Thyroid gland (tissue), 4 donors: ENCODE results near the gene OXNAD1.

Experiments used
- POLR2A ChIP-seq, 2 donors: fragments of 450-650 bp; IDR thresholded peaks; one replicate each; pipeline ENCODE4 v1.6.1; 2017; ENCODE audit warnings: antibody characterized with exemption in 2 of 2, mild to moderate bottlenecking in 2 of 2, moderate library complexity in 1 of 2
- TF ChIP-seq, protein P1 (sequence below), 6 experiments: fragments of 200-600 bp in 3 of 6; fragments of 450-650 bp in 3 of 6; sonication (generic) in 3 of 6; IDR thresholded peaks; one replicate each; pipeline ENCODE4 v1.5.1; 2016 to 2019; ENCODE audit warnings: antibody characterized with exemption in 6 of 6, mild to moderate bottlenecking in 2 of 6, inconsistent platforms in 1 of 6, moderate library complexity in 1 of 6

DNA sequence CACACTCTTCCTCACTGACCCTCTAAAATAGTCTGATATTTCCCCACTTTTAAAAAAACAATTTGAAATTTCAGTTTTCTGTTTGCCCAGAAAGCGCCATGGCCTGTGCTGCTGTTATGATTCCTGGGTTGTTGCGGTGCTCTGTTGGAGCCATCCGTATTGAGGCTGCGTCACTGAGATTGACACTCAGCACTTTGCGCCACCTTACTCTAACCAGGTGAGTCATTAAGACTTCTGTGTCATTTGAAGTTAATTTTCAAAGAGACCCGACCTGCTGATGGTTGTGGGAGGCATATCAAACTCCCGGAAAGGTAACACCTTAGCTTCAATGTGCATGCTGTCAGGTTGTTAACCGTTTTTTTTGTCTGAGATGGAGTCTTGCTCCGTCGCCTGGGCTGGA is 5.8 kb downstream of the OXNAD1 start:
- TF ChIP-seq, protein P1, sequence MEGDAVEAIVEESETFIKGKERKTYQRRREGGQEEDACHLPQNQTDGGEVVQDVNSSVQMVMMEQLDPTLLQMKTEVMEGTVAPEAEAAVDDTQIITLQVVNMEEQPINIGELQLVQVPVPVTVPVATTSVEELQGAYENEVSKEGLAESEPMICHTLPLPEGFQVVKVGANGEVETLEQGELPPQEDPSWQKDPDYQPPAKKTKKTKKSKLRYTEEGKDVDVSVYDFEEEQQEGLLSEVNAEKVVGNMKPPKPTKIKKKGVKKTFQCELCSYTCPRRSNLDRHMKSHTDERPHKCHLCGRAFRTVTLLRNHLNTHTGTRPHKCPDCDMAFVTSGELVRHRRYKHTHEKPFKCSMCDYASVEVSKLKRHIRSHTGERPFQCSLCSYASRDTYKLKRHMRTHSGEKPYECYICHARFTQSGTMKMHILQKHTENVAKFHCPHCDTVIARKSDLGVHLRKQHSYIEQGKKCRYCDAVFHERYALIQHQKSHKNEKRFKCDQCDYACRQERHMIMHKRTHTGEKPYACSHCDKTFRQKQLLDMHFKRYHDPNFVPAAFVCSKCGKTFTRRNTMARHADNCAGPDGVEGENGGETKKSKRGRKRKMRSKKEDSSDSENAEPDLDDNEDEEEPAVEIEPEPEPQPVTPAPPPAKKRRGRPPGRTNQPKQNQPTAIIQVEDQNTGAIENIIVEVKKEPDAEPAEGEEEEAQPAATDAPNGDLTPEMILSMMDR (IDR thresholded peaks at IDR 0.05) = no peak
- TF ChIP-seq POLR2A (IDR thresholded peaks at IDR 0.05) = no peak
